MM.1S (cell line): ENCODE results near the gene LRFN2.
A peak's percentile ranks its signal among the peaks of the same experiment; 100 is the strongest.

ENCODE experiments used
- DNase-seq: peaks from one replicate; pipeline ENCODE4 v3.0.0-alpha.2; 2015
- H2AFZ ChIP-seq: fragments of 300-600 bp; sonication (generic); 2 replicates; pipeline ENCODE4 v1.6.0; 2016; ENCODE audit warnings: antibody characterized with exemption, low read length
- H3F3A ChIP-seq: fragments of 300-600 bp; sonication (generic); 2 replicates; pipeline ENCODE4 v1.6.1; 2016; ENCODE audit warnings: mild to moderate bottlenecking, antibody characterized with exemption, low read length, moderate library complexity, mixed read lengths; ENCODE audit not compliant: insufficient read depth
- H3K27ac ChIP-seq: fragments of 300-600 bp; sonication (generic); 2 replicates; pipeline ENCODE4 v1.5.1; 2016; ENCODE audit warnings: mild to moderate bottlenecking, low read length
- H3K27me3 ChIP-seq: fragments of 300-600 bp; sonication (generic); replicated peaks from 2 replicates; pipeline ENCODE4 v1.6.0; 2016; ENCODE audit warnings: low read length; ENCODE audit not compliant: insufficient read depth
- H3K36me3 ChIP-seq: fragments of 300-600 bp; sonication (generic); replicated peaks from 2 replicates; pipeline ENCODE4 v1.6.1; 2016; ENCODE audit warnings: mild to moderate bottlenecking, low read length, mixed read lengths; ENCODE audit not compliant: insufficient read depth
- H3K4me1 ChIP-seq: fragments of 300-600 bp; sonication (generic); 2 replicates; pipeline ENCODE4 v1.6.1; 2016; ENCODE audit warnings: low read length, mixed read lengths
- H3K4me2 ChIP-seq: fragments of 300-600 bp; sonication (generic); 2 replicates; pipeline ENCODE4 v1.6.0; 2016; ENCODE audit warnings: low read depth, low read length
- H3K4me3 ChIP-seq: fragments of 300-600 bp; sonication (generic); 2 replicates; pipeline ENCODE4 v1.5.1; 2016; ENCODE audit warnings: low read length, mixed read lengths
- H3K79me2 ChIP-seq: fragments of 300-600 bp; sonication (generic); 2 replicates; pipeline ENCODE4 v1.6.1; 2016; ENCODE audit warnings: mixed run types, low read length, mixed read lengths
- H3K9ac ChIP-seq: fragments of 300-600 bp; sonication (generic); 2 replicates; pipeline ENCODE4 v1.6.1; 2016; ENCODE audit warnings: low read length, mixed read lengths
- H3K9me2 ChIP-seq: fragments of 300-600 bp; sonication (generic); replicated peaks from 2 replicates; pipeline ENCODE4 v1.6.1; 2016; ENCODE audit warnings: mild to moderate bottlenecking, low read length, mixed read lengths; ENCODE audit not compliant: insufficient read depth
- H3K9me3 ChIP-seq: fragments of 300-600 bp; sonication (generic); replicated peaks from 2 replicates; pipeline ENCODE4 v1.6.1; 2016; ENCODE audit warnings: mild to moderate bottlenecking, low read length, mixed read lengths; ENCODE audit not compliant: insufficient read depth
- H4K20me1 ChIP-seq: fragments of 300-600 bp; sonication (generic); 2 replicates; pipeline ENCODE4 v1.6.1; 2016; ENCODE audit warnings: mild to moderate bottlenecking, low read length, moderate library complexity, mixed read lengths; ENCODE audit not compliant: insufficient read depth
- CTCF ChIP-seq: fragments of 300-600 bp; sonication (generic); IDR thresholded peaks from 2 replicates; pipeline ENCODE4 v1.5.1; 2016; ENCODE audit warnings: antibody characterized with exemption, low read length, mixed read lengths
- EZH2 ChIP-seq: fragments of 300-600 bp; sonication (generic); optimal IDR thresholded peaks from 2 replicates; pipeline ENCODE3; 2017; ENCODE audit warnings: low read depth, mild to moderate bottlenecking, antibody characterized with exemption, low read length, mixed read lengths
- EZH2phosphoT487 ChIP-seq: fragments of 300-600 bp; sonication (generic); IDR thresholded peaks from 2 replicates; pipeline ENCODE4 v1.6.1; 2018; ENCODE audit warnings: antibody characterized with exemption, low read length

LRFN2 gene

GRCh38 chr6:40597301-40597700 is 10.1 kb upstream of the LRFN2 start:
- Histone ChIP-seq H3K27me3 (no peaks in the 10 kb centered on the region), H3K9ac (no peak overlapping the region), H3K9me3 (no peaks in the 10 kb centered on the region), H3K4me1 (no peaks in the 10 kb centered on the region), H3K4me3 (no peak overlapping the region), H4K20me1 (no peaks in the 10 kb centered on the region), H2AFZ (no peak overlapping the region), H3K79me2 (no peaks in the 10 kb centered on the region), H3K9me2 (no peaks in the 10 kb centered on the region), H3K36me3 (no peaks in the 10 kb centered on the region), H3F3A (no peaks in the 10 kb centered on the region), H3K27ac (no peak overlapping the region), H3K4me2 (no peak overlapping the region)
- no peak for DNase-seq
- no peak for TF ChIP-seq CTCF
- no peak for TF ChIP-seq EZH2
- TF ChIP-seq EZH2phosphoT487, result no peak

GRCh38 chr6:40588480-40588879 is 1.3 kb upstream of the LRFN2 start:
- no peak for TF ChIP-seq EZH2phosphoT487
- TF ChIP-seq EZH2, result no peak
- no peak for TF ChIP-seq CTCF
- no peak overlapping the region for H3K9ac ChIP-seq
- H3K27ac ChIP-seq, result no peak overlapping the region
- no peaks in the 10 kb centered on the region; the same call in 1 of the 2 replicates for H3K27me3 ChIP-seq
- peak overlapping the region; percentile 65; the same call in 1 of the 2 replicates for H3K4me2 ChIP-seq
- H3F3A ChIP-seq, result no peaks in the 10 kb centered on the region
- no peak for DNase-seq
- no peaks in the 10 kb centered on the region for H4K20me1 ChIP-seq
- H3K4me3 ChIP-seq, result no peak overlapping the region
- H2AFZ ChIP-seq, result no peak overlapping the region
- H3K9me2 ChIP-seq, result no peaks in the 10 kb centered on the region
- H3K9me3 ChIP-seq, result no peaks in the 10 kb centered on the region
- no peaks in the 10 kb centered on the region for H3K79me2 ChIP-seq
- H3K36me3 ChIP-seq, result no peaks in the 10 kb centered on the region
- no peaks in the 10 kb centered on the region for H3K4me1 ChIP-seq

- Histone ChIP-seq H3K9me2 (no peaks in the 10 kb centered on the region), H4K20me1 (no peaks in the 10 kb centered on the region), H3K27ac (no peak overlapping the region), H3K4me1 (no peaks in the 10 kb centered on the region), H3F3A (no peaks in the 10 kb centered on the region), H3K4me3 (peak overlapping the region; percentile 17; the same call in 1 of the 2 replicates), H3K79me2 (no peaks in the 10 kb centered on the region), H2AFZ (no peak overlapping the region), H3K9me3 (no peaks in the 10 kb centered on the region), H3K9ac (no peak overlapping the region), H3K4me2 (peak overlapping the region; percentile 65; the same call in 1 of the 2 replicates), H3K36me3 (no peaks in the 10 kb centered on the region), H3K27me3 (no peaks in the 10 kb centered on the region; the same call in 1 of the 2 replicates)
- no peak for DNase-seq
- TF ChIP-seq CTCF (no peak), EZH2phosphoT487 (no peak), EZH2 (no peak)
Observed at GRCh38 chr6:40588070-40588384, 863 bp upstream of the LRFN2 start.
